Cardiac septum (tissue), 1 donor: ENCODE data around the gene TNFRSF8. TPM values are rescaled to one million over a fixed set of nuclear protein-coding genes. Genes with fewer than 3 reads are reported as not detected.
"Not testable (repeated sequence)": the region's sequence is repeated elsewhere in the genome, so short reads cannot be mapped to it uniquely, and the experiment has no call there.

ENCODE experiments used
- DNase-seq: peaks from one replicate; pipeline ENCODE4 v3.0.0-alpha.2; 2020; ENCODE audit warnings: low spot score
- intact Hi-C: fragments of 100-400 bp; cut with DNase I; formaldehyde crosslinking; loops from one replicate; pipeline ENCODE4 v1.14.0; 2022
- total RNA-seq: library from RNA; stranded (reverse); fragmentation: NEBNext Ultra II Directional; extraction: Animal tissue kit (Norgen Biotek cat#: 25700); gene quantifications from one replicate; pipeline ENCODE4 v1.2.1, GENCODE V29; 2021
- donor health status: DM: no; HTN: no; CAD: no.

The TNFRSF8 gene
- total RNA-seq, 1 donor from 2014 or later: 1.4 TPM

- intact Hi-C loops: no loop called here
- no peak for DNase-seq
Measured at GRCh38 chr1:12080773-12081556, 17.9 kb downstream of the TNFRSF8 start.

- DNase-seq: no peak
- intact Hi-C loops: no loop called here
Measured at GRCh38 chr1:12081648-12082396, 18.7 kb downstream of the TNFRSF8 start.

DNA sequence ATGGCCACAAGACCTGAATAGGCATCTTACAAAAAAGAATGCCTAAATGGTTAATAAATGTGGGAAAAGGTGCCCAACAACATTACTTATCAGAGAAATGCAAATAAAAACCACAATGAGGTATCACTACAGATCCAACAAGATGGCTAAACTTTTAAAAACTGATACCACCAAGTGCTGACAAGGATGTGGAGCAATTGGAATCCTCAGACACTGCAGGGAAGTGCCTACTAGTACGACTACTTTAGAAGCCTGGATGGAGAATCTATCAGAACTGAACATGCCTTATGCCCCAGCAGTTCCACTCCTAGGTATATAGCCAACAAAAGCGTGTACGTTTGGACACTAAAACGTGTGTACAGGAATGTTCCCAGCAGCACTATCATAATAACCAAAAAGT lies 19.9 kb downstream of the TNFRSF8 start:
- no peak for DNase-seq
- intact Hi-C loops: no loop called here

DNA sequence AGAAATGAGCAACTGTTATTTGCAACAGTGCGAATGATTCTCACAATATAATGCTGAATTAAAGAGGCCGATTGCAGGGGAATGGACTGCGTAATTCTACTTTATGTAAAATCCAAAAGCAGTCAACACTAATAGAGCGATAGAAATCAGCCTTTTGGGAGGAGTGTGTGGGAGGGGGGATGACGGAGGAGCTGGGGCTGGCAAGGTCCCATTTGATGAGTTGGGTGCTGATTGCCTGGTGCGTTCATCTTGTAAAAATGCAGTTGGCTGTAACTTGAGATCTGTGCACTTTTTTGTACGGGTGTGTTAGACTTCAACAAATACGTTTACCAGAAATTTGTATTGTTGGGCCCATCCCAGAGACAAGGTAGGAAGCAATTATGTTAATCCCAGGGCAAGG lies 20.7 kb downstream of the TNFRSF8 start:
- intact Hi-C loops: no loop called here
- DNase-seq: no peak

GRCh38 chr1:12085643-12086260 lies 22.6 kb downstream of the TNFRSF8 start:
- intact Hi-C loops: no loop called here
- no peak for DNase-seq

DNA sequence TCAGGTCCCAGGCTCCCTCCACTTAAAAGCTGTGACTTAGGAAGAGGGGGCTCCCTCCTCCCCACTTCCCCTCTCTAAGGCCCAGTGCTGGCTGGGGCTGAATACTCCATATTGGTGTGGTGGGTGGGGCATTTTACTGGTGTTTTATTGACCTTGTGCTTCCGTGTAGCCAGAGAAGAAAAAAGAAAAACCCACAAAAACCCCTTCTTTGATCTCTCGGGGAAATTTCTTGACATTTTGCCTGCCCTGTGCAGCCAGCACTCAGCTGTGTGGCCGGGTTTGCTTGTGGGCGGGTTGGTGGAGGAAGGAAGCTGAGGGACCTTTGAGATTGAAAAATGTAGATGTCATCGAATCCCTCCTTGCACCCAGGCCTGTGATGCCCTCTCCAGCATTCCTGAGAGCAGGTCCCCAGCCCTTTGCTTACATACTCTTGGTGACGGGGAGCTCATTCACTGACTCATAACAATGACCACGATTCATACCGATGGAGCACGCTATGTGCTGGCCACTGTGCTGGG lies 24.8 kb downstream of the TNFRSF8 start:
- no peak for DNase-seq
- intact Hi-C loops: no loop called here

DNA sequence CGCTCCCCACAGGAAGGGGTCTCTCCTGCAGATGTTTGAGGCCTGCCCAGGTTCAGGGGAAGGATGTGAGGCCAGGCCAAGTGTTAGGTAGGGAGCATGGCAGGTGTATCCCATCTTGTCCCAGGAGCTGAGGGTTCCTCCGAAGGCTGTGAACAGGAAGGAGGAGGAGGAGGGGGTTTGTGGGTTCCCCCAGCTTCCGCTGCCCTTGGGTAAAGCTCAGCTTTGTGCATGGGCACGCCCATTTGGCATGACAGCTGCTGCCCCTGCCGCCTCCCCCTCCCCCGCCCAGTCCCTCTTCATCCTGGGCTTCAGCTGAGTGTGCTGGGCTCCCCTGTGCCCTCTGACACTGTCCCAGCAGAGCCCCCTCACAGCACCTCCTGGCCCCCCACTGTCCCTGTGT lies 25.5 kb downstream of the TNFRSF8 start:
- DNase-seq: no peak
- intact Hi-C loops: no loop called here

DNA sequence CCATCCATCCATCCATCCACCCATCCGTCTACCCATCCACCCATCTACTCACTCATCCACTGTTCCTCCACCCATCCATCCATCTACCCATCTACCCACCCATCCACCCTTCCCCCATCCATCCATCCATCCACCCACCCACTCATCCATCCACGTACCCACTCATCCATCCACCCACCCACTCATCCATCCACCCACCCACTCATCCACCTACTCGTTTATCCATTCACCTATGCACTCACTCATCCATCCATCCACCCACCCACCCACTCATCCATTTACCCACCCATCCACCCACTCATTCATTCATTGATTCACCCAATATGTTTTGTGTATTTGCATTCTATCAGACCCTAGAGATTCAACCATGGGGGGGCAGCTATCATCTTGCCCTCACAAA lies 27.2 kb downstream of the TNFRSF8 start:
- no peak for DNase-seq

GRCh38 chr1:12091191-12091590 lies 28.1 kb downstream of the TNFRSF8 start:
- intact Hi-C loops: no loop called here

More for the DNA sequence above, 27.2 kb downstream of the TNFRSF8 start:
- intact Hi-C loops: no loop called here

DNA sequence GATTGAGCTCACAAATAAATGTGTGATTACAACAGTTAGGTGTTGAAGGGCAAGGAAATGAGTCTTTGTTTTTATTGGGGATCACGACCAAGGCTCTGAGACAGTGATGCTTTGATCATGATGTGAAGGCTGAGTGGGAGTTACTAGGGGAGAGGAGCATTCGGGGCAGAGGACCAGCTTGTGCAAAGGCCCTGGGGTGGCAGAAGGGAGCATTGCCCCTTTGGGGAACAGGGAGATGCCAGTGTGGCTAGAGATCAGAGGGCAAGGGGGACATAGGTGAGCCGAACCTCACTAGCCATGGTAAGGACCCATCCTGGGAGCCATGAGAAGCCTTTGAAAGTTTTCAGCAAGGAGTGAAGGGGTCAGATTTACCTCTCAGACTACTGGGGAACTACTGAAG lies 31.1 kb downstream of the TNFRSF8 start:
- DNase-seq: no peak
- intact Hi-C loops: no loop called here

More at GRCh38 chr1:12091191-12091590, 28.1 kb downstream of the TNFRSF8 start:
- no peak for DNase-seq

DNA sequence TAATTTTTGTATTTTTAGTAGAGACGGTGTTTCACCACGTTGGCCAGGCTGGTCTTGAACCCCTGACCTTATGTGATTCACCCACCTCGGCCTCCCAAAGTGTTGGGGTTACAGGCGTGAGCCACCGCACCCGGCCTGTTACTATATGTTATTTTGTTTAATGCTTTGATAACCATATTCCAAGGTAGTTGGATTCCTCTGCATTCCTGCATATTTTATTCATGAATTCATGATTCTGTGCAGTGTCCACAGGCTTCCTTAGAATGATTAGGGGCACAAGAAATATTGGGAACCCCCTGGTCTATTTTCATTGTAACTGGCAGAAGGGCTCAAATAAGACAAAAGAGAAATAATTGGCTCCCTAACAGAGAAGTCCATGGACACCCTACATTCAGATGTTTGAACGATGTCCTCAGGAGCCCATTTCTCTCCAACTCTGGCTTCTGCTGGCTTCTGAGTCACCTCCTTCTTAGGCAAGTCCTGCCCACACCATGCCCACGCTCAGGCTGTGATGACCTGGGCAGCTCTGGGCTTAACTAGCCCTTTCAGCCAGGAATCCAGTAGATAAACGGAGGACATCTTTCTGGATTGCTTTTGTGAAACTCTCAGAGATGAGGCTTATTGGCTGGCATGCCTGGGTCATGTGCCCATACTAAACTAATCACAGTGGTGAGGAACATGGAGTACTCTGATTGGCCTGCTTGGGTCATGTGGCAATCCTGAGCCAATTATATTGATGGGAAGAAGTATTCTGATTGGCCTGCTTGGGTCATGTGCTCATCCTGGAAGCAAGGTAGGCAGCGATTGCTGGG lies 32.6 kb downstream of the TNFRSF8 start:
- intact Hi-C loops: no loop called here
- no peak for DNase-seq

- intact Hi-C loops: no loop called here
Measured at GRCh38 chr1:12096615-12097014, 33.5 kb downstream of the TNFRSF8 start.

DNA sequence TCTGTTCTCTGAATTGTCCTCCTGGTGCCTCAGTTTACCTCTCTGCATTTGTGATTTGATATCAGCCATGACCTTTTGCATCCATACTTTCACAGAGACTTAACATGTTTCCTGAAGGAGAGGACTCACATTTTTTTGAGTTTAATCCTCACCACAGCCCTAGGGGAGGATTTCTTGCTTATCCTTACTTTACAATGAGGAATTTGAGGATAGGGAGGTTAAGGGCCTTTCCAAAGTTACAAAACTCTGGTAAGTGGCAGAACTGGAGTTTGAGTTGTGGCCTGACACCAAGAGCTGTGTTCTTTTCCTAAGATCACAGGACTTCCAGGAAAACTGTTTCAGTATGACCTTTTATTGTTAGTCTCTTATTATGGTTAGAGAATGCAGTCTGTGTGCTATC lies 34.2 kb downstream of the TNFRSF8 start:
- intact Hi-C loops: no loop called here
- DNase-seq: no peak

More at GRCh38 chr1:12096615-12097014, 33.5 kb downstream of the TNFRSF8 start:
- no peak for DNase-seq

- intact Hi-C loops: no loop called here
- DNase-seq: no peak
Measured at GRCh38 chr1:12098786-12099185, 35.7 kb downstream of the TNFRSF8 start.

DNA sequence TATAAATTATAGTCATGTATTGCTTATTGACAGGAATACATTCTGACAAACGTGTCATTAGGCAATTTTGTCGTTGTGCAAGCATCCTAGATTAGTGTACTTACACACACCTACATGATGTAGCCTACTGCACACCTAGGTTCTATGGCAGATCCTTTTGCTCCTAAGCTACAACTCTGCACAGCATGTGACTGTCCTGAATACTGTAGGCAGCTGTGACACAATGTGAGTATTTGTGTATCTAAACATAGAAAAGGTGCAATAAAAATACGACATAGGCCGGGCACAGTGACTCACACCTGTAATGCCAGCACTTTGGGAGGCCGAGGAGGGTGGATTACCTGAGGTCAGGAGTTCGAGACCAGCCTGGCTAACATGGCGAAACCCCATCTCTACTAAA lies 36.5 kb downstream of the TNFRSF8 start:
- intact Hi-C loops: no loop called here
- DNase-seq: no peak

- intact Hi-C loops: no loop called here
- DNase-seq: no peak
Measured at GRCh38 chr1:12100071-12100470, 37.0 kb downstream of the TNFRSF8 start.

GRCh38 chr1:12101120-12101519 lies 38.0 kb downstream of the TNFRSF8 start:
- DNase-seq, intact Hi-C loops: not testable (repeated sequence)

DNA sequence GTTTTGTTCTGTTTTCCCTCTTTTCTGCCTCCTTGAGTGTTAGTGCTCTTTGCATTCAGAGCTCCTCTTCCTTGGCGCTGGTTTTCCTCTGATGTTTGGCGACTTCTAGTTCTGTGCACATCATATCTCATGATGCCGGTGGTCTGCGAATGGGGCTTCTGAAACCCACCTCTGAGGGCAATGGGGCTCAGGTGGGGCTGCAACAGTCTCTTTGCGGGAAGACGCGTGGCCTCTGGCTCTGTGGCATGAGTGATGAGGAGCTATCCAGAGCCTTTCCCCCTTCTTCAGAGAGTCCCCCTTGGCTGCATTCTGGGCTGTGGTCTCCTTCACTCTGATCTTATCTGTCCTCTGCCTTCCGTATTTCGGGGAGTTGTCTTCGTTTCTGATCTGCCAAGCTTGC lies 39.0 kb downstream of the TNFRSF8 start:
- DNase-seq: no peak
- intact Hi-C loops: no loop called here

DNA sequence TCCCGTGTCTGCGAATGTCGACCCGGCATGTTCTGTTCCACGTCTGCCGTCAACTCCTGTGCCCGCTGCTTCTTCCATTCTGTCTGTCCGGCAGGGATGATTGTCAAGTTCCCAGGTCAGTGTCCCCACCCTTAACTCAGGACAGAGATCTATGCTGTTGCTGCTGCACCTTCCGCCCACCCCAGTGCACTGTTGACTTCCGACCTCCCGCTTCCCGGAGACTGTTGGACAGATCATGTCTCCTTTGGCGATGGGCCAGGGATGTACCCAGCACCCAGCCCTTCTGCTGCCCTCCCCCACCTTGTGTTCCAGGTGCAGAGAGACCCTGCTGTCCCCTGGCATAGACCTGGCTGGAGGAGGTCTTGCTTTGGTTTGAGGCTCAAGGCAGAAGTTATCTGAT lies 41.3 kb downstream of the TNFRSF8 start:
- DNase-seq: no peak
- intact Hi-C loops: no loop called here

GRCh38 chr1:12106153-12106552 lies 43.0 kb downstream of the TNFRSF8 start:
- DNase-seq: no peak
- intact Hi-C loops: no loop called here
